H9 (cell line): Measurements from ENCODE around the gene CYGB. TPM values are rescaled to one million over a fixed set of nuclear protein-coding genes. Genes with fewer than 3 reads are reported as not detected.

Source experiments
- DNase-seq: peaks from one replicate; pipeline ENCODE4 v3.0.0-alpha.2; 2017
- H2AFZ ChIP-seq: one replicate; pipeline ENCODE4 v1.6.1; 2013; ENCODE audit warnings: mild to moderate bottlenecking, low read length, control low read depth, moderate library complexity
- H2AK5ac ChIP-seq: 2 replicates; pipeline ENCODE4 v1.6.1; 2013; ENCODE audit warnings: low read length, control low read depth, mixed read lengths; ENCODE audit not compliant: insufficient read length
- H2BK120ac ChIP-seq: one replicate; pipeline ENCODE4 v1.6.1; 2013; ENCODE audit warnings: low read depth, mild to moderate bottlenecking, low read length, control low read depth, inconsistent platforms; ENCODE audit not compliant: poor library complexity, severe bottlenecking
- H2BK12ac ChIP-seq: 2 replicates; pipeline ENCODE4 v1.6.1; 2013; ENCODE audit warnings: low read length, control low read depth, mixed read lengths, low read depth; ENCODE audit not compliant: insufficient read length
- H2BK15ac ChIP-seq: 2 replicates; pipeline ENCODE4 v1.6.1; 2013; ENCODE audit warnings: low read depth, low read length, control low read depth
- H2BK20ac ChIP-seq: one replicate; pipeline ENCODE4 v1.6.1; 2013; ENCODE audit warnings: low read depth, mild to moderate bottlenecking, low read length, control low read depth, inconsistent platforms; ENCODE audit not compliant: poor library complexity, severe bottlenecking
- H2BK5ac ChIP-seq: 2 replicates; pipeline ENCODE4 v1.6.1; 2013; ENCODE audit warnings: low read length, control low read depth, mixed read lengths; ENCODE audit not compliant: insufficient read length
- H3K14ac ChIP-seq: 2 replicates; pipeline ENCODE4 v1.6.1; 2013; ENCODE audit warnings: low read length, control low read depth; ENCODE audit not compliant: insufficient read depth
- H3K18ac ChIP-seq: 2 replicates; pipeline ENCODE4 v1.6.1; 2013; ENCODE audit warnings: low read depth, mild to moderate bottlenecking, mixed read lengths, low read length, control low read depth; ENCODE audit not compliant: insufficient read length
- H3K23ac ChIP-seq: 2 replicates; pipeline ENCODE4 v1.6.1; 2013; ENCODE audit warnings: low read length, control low read depth, mixed read lengths, low read depth; ENCODE audit not compliant: insufficient read length
- H3K23me2 ChIP-seq: 2 replicates; pipeline ENCODE4 v1.6.1; 2013; ENCODE audit warnings: low read depth, mild to moderate bottlenecking, mixed read lengths, low read length, control low read depth; ENCODE audit not compliant: insufficient read length, poor library complexity, severe bottlenecking
- H3K27ac ChIP-seq: 2 replicates; pipeline ENCODE4 v1.5.1; 2013; ENCODE audit warnings: low read length, control low read depth, mixed read lengths, low read depth; ENCODE audit not compliant: insufficient read length
- H3K27me3 ChIP-seq: 2 replicates; pipeline ENCODE4 v1.6.1; 2013; ENCODE audit warnings: low read length, control low read depth, inconsistent platforms; ENCODE audit not compliant: insufficient read depth
- H3K4ac ChIP-seq: 2 replicates; pipeline ENCODE4 v1.6.1; 2013; ENCODE audit warnings: low read depth, mild to moderate bottlenecking, control low read depth, inconsistent platforms, low read length, moderate library complexity
- H3K4me1 ChIP-seq: 2 replicates; pipeline ENCODE4 v1.6.1; 2013; ENCODE audit warnings: low read length, control low read depth, inconsistent platforms; ENCODE audit not compliant: insufficient read depth
- H3K4me2 ChIP-seq: 2 replicates; pipeline ENCODE4 v1.6.1; 2013; ENCODE audit warnings: low read length, control low read depth, mixed read lengths; ENCODE audit not compliant: insufficient read length, insufficient read depth
- H3K56ac ChIP-seq: 2 replicates; pipeline ENCODE4 v1.6.1; 2013; ENCODE audit warnings: low read depth, mild to moderate bottlenecking, mixed read lengths, low read length, control low read depth; ENCODE audit not compliant: insufficient read length
- H3K79me1 ChIP-seq: 2 replicates; pipeline ENCODE4 v1.6.1; 2013; ENCODE audit warnings: low read depth, mild to moderate bottlenecking, moderate library complexity, low read length, control low read depth, inconsistent platforms; ENCODE audit not compliant: insufficient read depth, poor library complexity, severe bottlenecking
- H3K79me2 ChIP-seq: 2 replicates; pipeline ENCODE4 v1.6.1; 2013; ENCODE audit warnings: low read length, control low read depth, inconsistent platforms; ENCODE audit not compliant: insufficient read depth
- H3K9ac ChIP-seq: 2 replicates; pipeline ENCODE4 v1.6.1; 2013; ENCODE audit warnings: low read length, control low read depth, mixed read lengths; ENCODE audit not compliant: insufficient read length; ENCODE audit errors: extremely low read depth
- H3K9me3 ChIP-seq: one replicate; pipeline ENCODE4 v1.6.1; 2013; ENCODE audit warnings: low read depth, low read length, inconsistent platforms; ENCODE audit not compliant: control insufficient read depth
- H3T11ph ChIP-seq: one replicate; pipeline ENCODE4 v1.6.1; 2013; ENCODE audit warnings: mild to moderate bottlenecking, low read length, control low read depth, inconsistent platforms
- H4K20me1 ChIP-seq: one replicate; pipeline ENCODE4 v1.6.1; 2013; ENCODE audit not compliant: control insufficient read depth, insufficient read length, insufficient read depth
- H4K5ac ChIP-seq: 2 replicates; pipeline ENCODE4 v1.6.1; 2013; ENCODE audit warnings: low read depth, mild to moderate bottlenecking, mixed read lengths, low read length, control low read depth; ENCODE audit not compliant: insufficient read length
- H4K8ac ChIP-seq: replicated peaks from 2 replicates; pipeline ENCODE4 v1.6.1; 2013; ENCODE audit warnings: low read length, control low read depth, mixed read lengths, low read depth; ENCODE audit not compliant: insufficient read length
- H4K91ac ChIP-seq: 2 replicates; pipeline ENCODE4 v1.6.1; 2013; ENCODE audit warnings: low read depth, mild to moderate bottlenecking, moderate library complexity, mixed read lengths, low read length, control low read depth; ENCODE audit not compliant: insufficient read length
- H3K27ac Mint-ChIP-seq, 3 experiments: 2 replicates in 2 of 3; 3 replicates in 1 of 3; pipeline ENCODE4 v1.8.0; 2020 to 2021; ENCODE audit warnings: mixed read lengths in 3 of 3, mild to moderate bottlenecking in 1 of 3, moderate library complexity in 1 of 3
- H3K27me3 Mint-ChIP-seq: 2 replicates; pipeline ENCODE4 v1.8.0; 2021; ENCODE audit warnings: low read depth, mild to moderate bottlenecking, moderate library complexity, mixed read lengths
- H3K36me3 Mint-ChIP-seq, 3 experiments: 2 replicates in 2 of 3; 3 replicates in 1 of 3; pipeline ENCODE4 v1.8.0; 2020 to 2021; ENCODE audit warnings: low read depth in 3 of 3, mixed read lengths in 3 of 3; ENCODE audit not compliant: insufficient read depth in 1 of 3
- H3K4me1 Mint-ChIP-seq, 2 experiments: 2 replicates each; pipeline ENCODE4 v1.8.0; 2020; ENCODE audit warnings: mixed read lengths in 2 of 2
- H3K4me3 Mint-ChIP-seq, 2 experiments: 2 replicates in 1 of 2; 3 replicates in 1 of 2; pipeline ENCODE4 v1.8.0; 2020 to 2021; ENCODE audit warnings: mild to moderate bottlenecking in 2 of 2, mixed read lengths in 2 of 2, moderate library complexity in 1 of 2
- H3K9me3 Mint-ChIP-seq, 2 experiments: 2 replicates in 1 of 2; 3 replicates in 1 of 2; pipeline ENCODE4 v1.8.0; 2020; ENCODE audit warnings: mild to moderate bottlenecking in 2 of 2, mixed read lengths in 2 of 2, moderate library complexity in 1 of 2
- WGBS: extraction: QIAGEN DNeasy Blood & Tissue Kit; methylation state at CpG from one replicate; pipeline ENCODE4 v1.1.7; 2013; ENCODE audit warnings: missing lambda C conversion rate, low lambda C conversion rate, mixed read lengths; ENCODE audit not compliant: insufficient read length; ENCODE audit errors: extremely low coverage; 5-methylcytosine and 5-hydroxymethylcytosine counted together
- total RNA-seq: library from RNA; stranded (reverse); gene quantifications from 2 replicates; pipeline ENCODE4 v1.2.1, GENCODE V29; 2021
- TF ChIP-seq, protein P1 (sequence below): fragments of 200-600 bp; sonication (generic); conservative IDR thresholded peaks from 3 replicates; pipeline ENCODE4 v1.8.0; 2021; ENCODE audit warnings: antibody characterized with exemption, mild to moderate bottlenecking

CYGB gene
- total RNA-seq, 1 experiment from 2014 or later = 2.4 TPM

DNA sequence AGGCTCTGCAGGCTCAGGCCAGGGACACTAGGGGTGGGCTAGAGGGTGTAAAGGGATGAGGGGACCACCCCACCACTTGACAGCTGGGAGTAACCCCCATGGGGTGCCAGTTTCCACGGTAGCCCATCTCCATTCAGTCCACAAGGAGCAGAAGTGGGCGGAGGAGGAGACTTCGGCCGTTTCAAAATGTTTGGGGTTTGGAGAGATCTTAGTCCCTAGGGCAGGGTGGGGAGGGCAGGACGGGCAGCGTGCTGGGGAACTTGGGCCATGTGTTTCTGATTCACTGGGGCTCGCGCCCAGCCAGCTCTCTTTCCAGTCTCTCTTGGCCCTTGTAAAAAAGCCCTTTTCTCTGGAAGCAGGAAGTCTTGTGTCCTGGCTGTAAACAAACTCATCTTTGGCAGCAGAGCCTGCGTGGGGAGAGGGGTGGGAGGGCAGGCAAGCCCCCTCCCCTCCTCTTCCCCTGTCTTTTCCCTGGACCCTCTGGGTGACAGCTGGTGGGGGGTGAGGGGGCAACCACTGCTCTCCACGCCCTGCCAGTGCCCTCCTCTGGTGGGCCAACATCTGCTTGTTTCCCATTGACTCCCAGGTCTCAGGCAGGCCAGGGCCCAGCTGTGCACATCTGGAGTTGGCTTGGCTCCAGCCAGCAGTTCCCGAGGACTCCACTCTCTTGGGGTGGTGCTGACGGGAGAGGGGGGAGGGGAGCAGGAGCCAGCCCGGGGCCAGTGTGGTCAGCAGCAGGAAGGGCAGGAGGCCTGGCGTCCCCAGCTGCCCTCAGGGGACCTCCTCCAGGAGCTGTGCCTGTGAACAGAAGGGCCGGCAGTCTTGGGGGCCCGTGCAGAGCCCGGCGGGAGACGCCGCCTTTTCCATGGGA, 8.1 kb downstream of the CYGB start:
- no peak overlapping the region for H2BK12ac ChIP-seq
- H3K23me2 ChIP-seq = no peaks in the 10 kb centered on the region
- H4K91ac ChIP-seq = no peak overlapping the region
- no peak overlapping the region for H2BK5ac ChIP-seq
- no peak overlapping the region for H3K9ac ChIP-seq
- H2AK5ac ChIP-seq = no peak overlapping the region
- H2BK15ac ChIP-seq = no peak overlapping the region
- H3K56ac ChIP-seq = no peak overlapping the region
- Mint-ChIP-seq H3K27ac (no peak overlapping the region; a peak in 1 of 7 replicates), H3K27me3 (peaks cover 24% of the 10 kb centered on the region), H3K4me1 (peaks cover 20 to 34% of the 10 kb centered on the region in 2 experiments), H3K9me3 (no peaks in the 10 kb centered on the region; a peak in 1 of 5 replicates), H3K4me3 (no peak overlapping the region), H3K36me3 (no peaks in the 10 kb centered on the region)
- no peak overlapping the region for H4K5ac ChIP-seq
- DNase-seq = no peak
- peaks cover 2% of the 10 kb centered on the region for H4K20me1 ChIP-seq
- H2BK120ac ChIP-seq = no peak overlapping the region
- H3K9me3 ChIP-seq = no peaks in the 10 kb centered on the region
- no peak overlapping the region for H4K8ac ChIP-seq
- H2BK20ac ChIP-seq = no peak overlapping the region
- no peaks in the 10 kb centered on the region for H3K27me3 ChIP-seq
- H3T11ph ChIP-seq = no peak overlapping the region
- H3K23ac ChIP-seq = no peak overlapping the region
- no peak overlapping the region for H3K18ac ChIP-seq
- H3K27ac ChIP-seq = no peak overlapping the region
- H2AFZ ChIP-seq = no peak overlapping the region
- H3K79me1 ChIP-seq = no peaks in the 10 kb centered on the region
- H3K4me1 ChIP-seq = peaks cover 4% of the 10 kb centered on the region; the same call in 1 of the 2 replicates
- H3K4me2 ChIP-seq = no peak overlapping the region
- TF ChIP-seq, protein P1, sequence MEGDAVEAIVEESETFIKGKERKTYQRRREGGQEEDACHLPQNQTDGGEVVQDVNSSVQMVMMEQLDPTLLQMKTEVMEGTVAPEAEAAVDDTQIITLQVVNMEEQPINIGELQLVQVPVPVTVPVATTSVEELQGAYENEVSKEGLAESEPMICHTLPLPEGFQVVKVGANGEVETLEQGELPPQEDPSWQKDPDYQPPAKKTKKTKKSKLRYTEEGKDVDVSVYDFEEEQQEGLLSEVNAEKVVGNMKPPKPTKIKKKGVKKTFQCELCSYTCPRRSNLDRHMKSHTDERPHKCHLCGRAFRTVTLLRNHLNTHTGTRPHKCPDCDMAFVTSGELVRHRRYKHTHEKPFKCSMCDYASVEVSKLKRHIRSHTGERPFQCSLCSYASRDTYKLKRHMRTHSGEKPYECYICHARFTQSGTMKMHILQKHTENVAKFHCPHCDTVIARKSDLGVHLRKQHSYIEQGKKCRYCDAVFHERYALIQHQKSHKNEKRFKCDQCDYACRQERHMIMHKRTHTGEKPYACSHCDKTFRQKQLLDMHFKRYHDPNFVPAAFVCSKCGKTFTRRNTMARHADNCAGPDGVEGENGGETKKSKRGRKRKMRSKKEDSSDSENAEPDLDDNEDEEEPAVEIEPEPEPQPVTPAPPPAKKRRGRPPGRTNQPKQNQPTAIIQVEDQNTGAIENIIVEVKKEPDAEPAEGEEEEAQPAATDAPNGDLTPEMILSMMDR = no peak
- no peak overlapping the region for H3K14ac ChIP-seq
- no peak overlapping the region for H3K4ac ChIP-seq
- H3K79me2 ChIP-seq = no peaks in the 10 kb centered on the region
- WGBS = no CpG with 5 or more reads among the region's 20 CpGs
